ENCODE data around the gene PLPPR5. TPM values are rescaled to one million over a fixed set of nuclear protein-coding genes. Genes with fewer than 3 reads are reported as not detected.

PLPPR5 gene
- total RNA-seq, 1 experiment from 2014 or later, result not detected

GRCh38 chr1:98937347-98937746 lies 67.3 kb downstream of the PLPPR5 start:
- CTCF ChIA-PET, result no interaction called here
- intact Hi-C loops (cut with micrococcal nuclease; ENCODE audit: unreplicated experiment), result no loop called here

GRCh38 chr1:98932184-98932583 lies 72.5 kb downstream of the PLPPR5 start:
- H3K4me1 ChIP-seq (ENCODE audit: insufficient read depth, low read length, poor library complexity, severe bottlenecking), result no peaks in the 10 kb centered on the region
- no peak for TF ChIP-seq EZH2 (IDR thresholded peaks at IDR 0.05; ENCODE audit: borderline replicate concordance, low read depth, low read length, poor library complexity, severe bottlenecking)
- no peak for TF ChIP-seq CTCF (conservative IDR thresholded peaks at IDR 0.05; ENCODE audit: low read depth, low read length)
- no TSS peak for BruUV-seq (replicated peaks)
- no peak overlapping the region for H3K4me3 ChIP-seq (ENCODE audit: low read depth, low read length, poor library complexity, severe bottlenecking)
- CTCF ChIA-PET, result no interaction called here
- no peak overlapping the region for H3K27ac ChIP-seq (ENCODE audit: low read depth, low read length, poor library complexity, severe bottlenecking)
- POLR2A ChIA-PET (ENCODE audit: low non-redundant PET), result no interaction called here
- no peaks in the 10 kb centered on the region for H3K36me3 ChIP-seq (ENCODE audit: insufficient read depth, low read length, poor library complexity, severe bottlenecking)
- H3K27me3 ChIP-seq (replicated peaks; ENCODE audit: insufficient read depth, low read depth, low read length, poor library complexity), result no peaks in the 10 kb centered on the region
- DNase-seq (ENCODE audit: low spot score), result no peak
- H3K9me3 ChIP-seq (ENCODE audit: low read depth, low read length, poor library complexity, severe bottlenecking), result no peaks in the 10 kb centered on the region
- intact Hi-C loops (cut with micrococcal nuclease; ENCODE audit: unreplicated experiment), result no loop called here

More at GRCh38 chr1:98937347-98937746, 67.3 kb downstream of the PLPPR5 start:
- Histone ChIP-seq H3K27me3 (replicated peaks; ENCODE audit: insufficient read depth, low read depth, low read length, poor library complexity) (no peaks in the 10 kb centered on the region), H3K27ac (ENCODE audit: low read depth, low read length, poor library complexity, severe bottlenecking) (no peak overlapping the region), H3K9me3 (ENCODE audit: low read depth, low read length, poor library complexity, severe bottlenecking) (no peaks in the 10 kb centered on the region), H3K4me3 (ENCODE audit: low read depth, low read length, poor library complexity, severe bottlenecking) (no peak overlapping the region), H3K4me1 (ENCODE audit: insufficient read depth, low read length, poor library complexity, severe bottlenecking) (peaks cover 2% of the 10 kb centered on the region), H3K36me3 (ENCODE audit: insufficient read depth, low read length, poor library complexity, severe bottlenecking) (no peaks in the 10 kb centered on the region)
- POLR2A ChIA-PET (ENCODE audit: low non-redundant PET), result no interaction called here
- no TSS peak for BruUV-seq (replicated peaks)
- DNase-seq (ENCODE audit: low spot score), result no peak
- TF ChIP-seq EZH2 (IDR thresholded peaks at IDR 0.05; ENCODE audit: borderline replicate concordance, low read depth, low read length, poor library complexity, severe bottlenecking), result no peak

GRCh38 chr1:98931128-98931835 lies 73.4 kb downstream of the PLPPR5 start:
- Histone ChIP-seq H3K27me3 (replicated peaks; ENCODE audit: insufficient read depth, low read depth, low read length, poor library complexity) (no peaks in the 10 kb centered on the region), H3K27ac (ENCODE audit: low read depth, low read length, poor library complexity, severe bottlenecking) (no peak overlapping the region), H3K9me3 (ENCODE audit: low read depth, low read length, poor library complexity, severe bottlenecking) (no peaks in the 10 kb centered on the region), H3K4me1 (ENCODE audit: insufficient read depth, low read length, poor library complexity, severe bottlenecking) (no peaks in the 10 kb centered on the region), H3K4me3 (ENCODE audit: low read depth, low read length, poor library complexity, severe bottlenecking) (no peak overlapping the region), H3K36me3 (ENCODE audit: insufficient read depth, low read length, poor library complexity, severe bottlenecking) (no peaks in the 10 kb centered on the region)
- no TSS peak for BruUV-seq (replicated peaks)
- ChIA-PET POLR2A (ENCODE audit: low non-redundant PET) (no interaction called here), CTCF (no interaction called here)
- intact Hi-C loops (cut with micrococcal nuclease; ENCODE audit: unreplicated experiment), result no loop called here
- DNase-seq (ENCODE audit: low spot score), result no peak
- TF ChIP-seq EZH2 (IDR thresholded peaks at IDR 0.05; ENCODE audit: borderline replicate concordance, low read depth, low read length, poor library complexity, severe bottlenecking), result no peak
- no peak for TF ChIP-seq CTCF (conservative IDR thresholded peaks at IDR 0.05; ENCODE audit: low read depth, low read length)

- Histone ChIP-seq H3K27ac (ENCODE audit: low read depth, low read length, poor library complexity, severe bottlenecking) (no peak overlapping the region), H3K27me3 (replicated peaks; ENCODE audit: insufficient read depth, low read depth, low read length, poor library complexity) (no peaks in the 10 kb centered on the region), H3K9me3 (ENCODE audit: low read depth, low read length, poor library complexity, severe bottlenecking) (no peaks in the 10 kb centered on the region), H3K36me3 (ENCODE audit: insufficient read depth, low read length, poor library complexity, severe bottlenecking) (no peaks in the 10 kb centered on the region), H3K4me3 (ENCODE audit: low read depth, low read length, poor library complexity, severe bottlenecking) (no peak overlapping the region), H3K4me1 (ENCODE audit: insufficient read depth, low read length, poor library complexity, severe bottlenecking) (no peaks in the 10 kb centered on the region)
- TF ChIP-seq CTCF (conservative IDR thresholded peaks at IDR 0.05; ENCODE audit: low read depth, low read length) (no peak), EZH2 (IDR thresholded peaks at IDR 0.05; ENCODE audit: borderline replicate concordance, low read depth, low read length, poor library complexity, severe bottlenecking) (no peak)
- no TSS peak for BruUV-seq (replicated peaks)
- ChIA-PET POLR2A (ENCODE audit: low non-redundant PET) (no interaction called here), CTCF (no interaction called here)
- DNase-seq (ENCODE audit: low spot score), result no peak
- intact Hi-C loops (cut with micrococcal nuclease; ENCODE audit: unreplicated experiment), result no loop called here
These were observed 75.2 kb downstream of the PLPPR5 start for GRCh38 chr1:98929437-98929836.

Data from A673 (cell line).